H9 (cell line): ENCODE measurements around the gene SEC22C. TPM values are rescaled to one million over a fixed set of nuclear protein-coding genes. Genes with fewer than 3 reads are reported as not detected.

ENCODE experiments used
- DNase-seq: peaks from one replicate; pipeline ENCODE4 v3.0.0-alpha.2; 2017
- H2AFZ ChIP-seq: one replicate; pipeline ENCODE4 v1.6.1; 2013; ENCODE audit warnings: mild to moderate bottlenecking, low read length, control low read depth, moderate library complexity
- H2AK5ac ChIP-seq: 2 replicates; pipeline ENCODE4 v1.6.1; 2013; ENCODE audit warnings: low read length, control low read depth, mixed read lengths; ENCODE audit not compliant: insufficient read length
- H2BK120ac ChIP-seq: one replicate; pipeline ENCODE4 v1.6.1; 2013; ENCODE audit warnings: low read depth, mild to moderate bottlenecking, low read length, control low read depth, inconsistent platforms; ENCODE audit not compliant: poor library complexity, severe bottlenecking
- H2BK12ac ChIP-seq: 2 replicates; pipeline ENCODE4 v1.6.1; 2013; ENCODE audit warnings: low read length, control low read depth, mixed read lengths, low read depth; ENCODE audit not compliant: insufficient read length
- H2BK15ac ChIP-seq: 2 replicates; pipeline ENCODE4 v1.6.1; 2013; ENCODE audit warnings: low read depth, low read length, control low read depth
- H2BK20ac ChIP-seq: one replicate; pipeline ENCODE4 v1.6.1; 2013; ENCODE audit warnings: low read depth, mild to moderate bottlenecking, low read length, control low read depth, inconsistent platforms; ENCODE audit not compliant: poor library complexity, severe bottlenecking
- H2BK5ac ChIP-seq: 2 replicates; pipeline ENCODE4 v1.6.1; 2013; ENCODE audit warnings: low read length, control low read depth, mixed read lengths; ENCODE audit not compliant: insufficient read length
- H3K14ac ChIP-seq: 2 replicates; pipeline ENCODE4 v1.6.1; 2013; ENCODE audit warnings: low read length, control low read depth; ENCODE audit not compliant: insufficient read depth
- H3K18ac ChIP-seq: 2 replicates; pipeline ENCODE4 v1.6.1; 2013; ENCODE audit warnings: low read depth, mild to moderate bottlenecking, mixed read lengths, low read length, control low read depth; ENCODE audit not compliant: insufficient read length
- H3K23ac ChIP-seq: 2 replicates; pipeline ENCODE4 v1.6.1; 2013; ENCODE audit warnings: low read length, control low read depth, mixed read lengths, low read depth; ENCODE audit not compliant: insufficient read length
- H3K23me2 ChIP-seq: 2 replicates; pipeline ENCODE4 v1.6.1; 2013; ENCODE audit warnings: low read depth, mild to moderate bottlenecking, mixed read lengths, low read length, control low read depth; ENCODE audit not compliant: insufficient read length, poor library complexity, severe bottlenecking
- H3K27ac ChIP-seq: 2 replicates; pipeline ENCODE4 v1.5.1; 2013; ENCODE audit warnings: low read length, control low read depth, mixed read lengths, low read depth; ENCODE audit not compliant: insufficient read length
- H3K27me3 ChIP-seq: 2 replicates; pipeline ENCODE4 v1.6.1; 2013; ENCODE audit warnings: low read length, control low read depth, inconsistent platforms; ENCODE audit not compliant: insufficient read depth
- H3K4ac ChIP-seq: 2 replicates; pipeline ENCODE4 v1.6.1; 2013; ENCODE audit warnings: low read depth, mild to moderate bottlenecking, control low read depth, inconsistent platforms, low read length, moderate library complexity
- H3K4me1 ChIP-seq: 2 replicates; pipeline ENCODE4 v1.6.1; 2013; ENCODE audit warnings: low read length, control low read depth, inconsistent platforms; ENCODE audit not compliant: insufficient read depth
- H3K4me2 ChIP-seq: 2 replicates; pipeline ENCODE4 v1.6.1; 2013; ENCODE audit warnings: low read length, control low read depth, mixed read lengths; ENCODE audit not compliant: insufficient read length, insufficient read depth
- H3K56ac ChIP-seq: 2 replicates; pipeline ENCODE4 v1.6.1; 2013; ENCODE audit warnings: low read depth, mild to moderate bottlenecking, mixed read lengths, low read length, control low read depth; ENCODE audit not compliant: insufficient read length
- H3K79me1 ChIP-seq: 2 replicates; pipeline ENCODE4 v1.6.1; 2013; ENCODE audit warnings: low read depth, mild to moderate bottlenecking, moderate library complexity, low read length, control low read depth, inconsistent platforms; ENCODE audit not compliant: insufficient read depth, poor library complexity, severe bottlenecking
- H3K79me2 ChIP-seq: 2 replicates; pipeline ENCODE4 v1.6.1; 2013; ENCODE audit warnings: low read length, control low read depth, inconsistent platforms; ENCODE audit not compliant: insufficient read depth
- H3K9ac ChIP-seq: 2 replicates; pipeline ENCODE4 v1.6.1; 2013; ENCODE audit warnings: low read length, control low read depth, mixed read lengths; ENCODE audit not compliant: insufficient read length; ENCODE audit errors: extremely low read depth
- H3K9me3 ChIP-seq: one replicate; pipeline ENCODE4 v1.6.1; 2013; ENCODE audit warnings: low read depth, low read length, inconsistent platforms; ENCODE audit not compliant: control insufficient read depth
- H3T11ph ChIP-seq: one replicate; pipeline ENCODE4 v1.6.1; 2013; ENCODE audit warnings: mild to moderate bottlenecking, low read length, control low read depth, inconsistent platforms
- H4K20me1 ChIP-seq: one replicate; pipeline ENCODE4 v1.6.1; 2013; ENCODE audit not compliant: control insufficient read depth, insufficient read length, insufficient read depth
- H4K5ac ChIP-seq: 2 replicates; pipeline ENCODE4 v1.6.1; 2013; ENCODE audit warnings: low read depth, mild to moderate bottlenecking, mixed read lengths, low read length, control low read depth; ENCODE audit not compliant: insufficient read length
- H4K8ac ChIP-seq: replicated peaks from 2 replicates; pipeline ENCODE4 v1.6.1; 2013; ENCODE audit warnings: low read length, control low read depth, mixed read lengths, low read depth; ENCODE audit not compliant: insufficient read length
- H4K91ac ChIP-seq: 2 replicates; pipeline ENCODE4 v1.6.1; 2013; ENCODE audit warnings: low read depth, mild to moderate bottlenecking, moderate library complexity, mixed read lengths, low read length, control low read depth; ENCODE audit not compliant: insufficient read length
- H3K27ac Mint-ChIP-seq, 3 experiments: 2 replicates in 2 of 3; 3 replicates in 1 of 3; pipeline ENCODE4 v1.8.0; 2020 to 2021; ENCODE audit warnings: mixed read lengths in 3 of 3, mild to moderate bottlenecking in 1 of 3, moderate library complexity in 1 of 3
- H3K27me3 Mint-ChIP-seq: 2 replicates; pipeline ENCODE4 v1.8.0; 2021; ENCODE audit warnings: low read depth, mild to moderate bottlenecking, moderate library complexity, mixed read lengths
- H3K36me3 Mint-ChIP-seq, 3 experiments: 2 replicates in 2 of 3; 3 replicates in 1 of 3; pipeline ENCODE4 v1.8.0; 2020 to 2021; ENCODE audit warnings: low read depth in 3 of 3, mixed read lengths in 3 of 3; ENCODE audit not compliant: insufficient read depth in 1 of 3
- H3K4me1 Mint-ChIP-seq, 2 experiments: 2 replicates each; pipeline ENCODE4 v1.8.0; 2020; ENCODE audit warnings: mixed read lengths in 2 of 2
- H3K4me3 Mint-ChIP-seq, 2 experiments: 2 replicates in 1 of 2; 3 replicates in 1 of 2; pipeline ENCODE4 v1.8.0; 2020 to 2021; ENCODE audit warnings: mild to moderate bottlenecking in 2 of 2, mixed read lengths in 2 of 2, moderate library complexity in 1 of 2
- H3K9me3 Mint-ChIP-seq, 2 experiments: 2 replicates in 1 of 2; 3 replicates in 1 of 2; pipeline ENCODE4 v1.8.0; 2020; ENCODE audit warnings: mild to moderate bottlenecking in 2 of 2, mixed read lengths in 2 of 2, moderate library complexity in 1 of 2
- CTCF ChIP-seq: fragments of 200-600 bp; sonication (generic); conservative IDR thresholded peaks from 3 replicates; pipeline ENCODE4 v1.8.0; 2021; ENCODE audit warnings: antibody characterized with exemption, mild to moderate bottlenecking
- WGBS: extraction: QIAGEN DNeasy Blood & Tissue Kit; methylation state at CpG from one replicate; pipeline ENCODE4 v1.1.7; 2013; ENCODE audit warnings: missing lambda C conversion rate, low lambda C conversion rate, mixed read lengths; ENCODE audit not compliant: insufficient read length; ENCODE audit errors: extremely low coverage; 5-methylcytosine and 5-hydroxymethylcytosine counted together
- total RNA-seq: library from RNA; stranded (reverse); gene quantifications from 2 replicates; pipeline ENCODE4 v1.2.1, GENCODE V29; 2021

The SEC22C gene
- total RNA-seq, 1 experiment from 2014 or later: 28.2 TPM

- H4K5ac ChIP-seq: no peak overlapping the region
- no peak overlapping the region for H2BK20ac ChIP-seq
- no peak overlapping the region for H2AFZ ChIP-seq
- H2BK15ac ChIP-seq: no peak overlapping the region
- H3K9ac ChIP-seq: no peak overlapping the region
- Mint-ChIP-seq H3K4me3 (no peak overlapping the region), H3K4me1 (no peaks in the 10 kb centered on the region), H3K27me3 (peaks cover 7% of the 10 kb centered on the region; the same call in 1 of the 2 replicates), H3K36me3 (peaks cover 0 to 2% (median 0%) of the 10 kb centered on the region in 3 experiments; a peak in 2 of 7 replicates), H3K9me3 (no peaks in the 10 kb centered on the region), H3K27ac (peak overlapping the region in 1 of 3 experiments; percentile 48; a peak in 1 of 7 replicates)
- whole genome bisulfite sequencing: no CpG with 5 or more reads among the region's 4 CpGs
- H3K18ac ChIP-seq: no peak overlapping the region
- no peak overlapping the region for H3K14ac ChIP-seq
- no peak overlapping the region for H2BK12ac ChIP-seq
- no peak overlapping the region for H3K4me2 ChIP-seq
- no peak overlapping the region for H3K56ac ChIP-seq
- no peak overlapping the region for H3T11ph ChIP-seq
- H3K9me3 ChIP-seq: no peaks in the 10 kb centered on the region
- no peaks in the 10 kb centered on the region for H3K23me2 ChIP-seq
- no peak overlapping the region for H3K27ac ChIP-seq
- no peak overlapping the region for H2BK5ac ChIP-seq
- no peaks in the 10 kb centered on the region for H3K79me2 ChIP-seq
- H3K79me1 ChIP-seq: no peaks in the 10 kb centered on the region
- no peaks in the 10 kb centered on the region for H3K27me3 ChIP-seq
- no peak overlapping the region for H4K8ac ChIP-seq
- no peak overlapping the region for H3K23ac ChIP-seq
- no peak for TF ChIP-seq CTCF
- DNase-seq: no peak
- no peak overlapping the region for H3K4ac ChIP-seq
- no peaks in the 10 kb centered on the region for H3K4me1 ChIP-seq
- no peak overlapping the region for H2AK5ac ChIP-seq
- no peaks in the 10 kb centered on the region for H4K20me1 ChIP-seq
- H4K91ac ChIP-seq: no peak overlapping the region
- no peak overlapping the region for H2BK120ac ChIP-seq
Measured at GRCh38 chr3:42514876-42515275, 66.9 kb downstream of the SEC22C start.
